NCI-H2029 treated with DMSO at 0.1 percent for 48 hours (cell line): ENCODE measurements around the gene GNA12.

ENCODE experiments used
- DNase-seq: peaks from one replicate; lab custom pipeline; 2025; lab: John Stamatoyannopoulos, UW

GNA12 gene

GRCh38 chr7:2844153-2845033 lies at the start of gene GNA12:
TSS of gene GNA12 (minus strand) at chr7:2844308. CDS start at chr7:2844161, 147 bp downstream.
- peak; percentile 94 for DNase-seq

- no peak for DNase-seq
Observed at GRCh38 chr7:2893411-2893861, 49.3 kb upstream of the GNA12 start.

GRCh38 chr7:2892549-2892948 lies 48.4 kb upstream of the GNA12 start:
- DNase-seq = no peak

GRCh38 chr7:2887816-2888215 lies 43.7 kb upstream of the GNA12 start:
- no peak for DNase-seq

- DNase-seq = peak; percentile 51
Observed at GRCh38 chr7:2886900-2887299, 42.8 kb upstream of the GNA12 start.

- no peak for DNase-seq
Observed at GRCh38 chr7:2886391-2886790, 42.3 kb upstream of the GNA12 start.

- no peak for DNase-seq
Observed at GRCh38 chr7:2884161-2884560, 40.1 kb upstream of the GNA12 start.

GRCh38 chr7:2883101-2883500 lies 39.0 kb upstream of the GNA12 start:
- no peak for DNase-seq

GRCh38 chr7:2882111-2882510 lies 38.0 kb upstream of the GNA12 start:
- no peak for DNase-seq

- no peak for DNase-seq
Observed at GRCh38 chr7:2880874-2881533, 36.9 kb upstream of the GNA12 start.

GRCh38 chr7:2880051-2880450 lies 35.9 kb upstream of the GNA12 start:
- no peak for DNase-seq

- no peak for DNase-seq
Observed at GRCh38 chr7:2879354-2879753, 35.2 kb upstream of the GNA12 start.

- no peak for DNase-seq
Observed at GRCh38 chr7:2878306-2878705, 34.2 kb upstream of the GNA12 start.

- DNase-seq = no peak
Observed at GRCh38 chr7:2876031-2876731, 32.1 kb upstream of the GNA12 start.

GRCh38 chr7:2873686-2874551 lies 29.8 kb upstream of the GNA12 start:
- DNase-seq = no peak

- DNase-seq = peak; percentile 26
Observed at GRCh38 chr7:2873146-2873545, 29.0 kb upstream of the GNA12 start.

GRCh38 chr7:2872296-2872874 lies 28.3 kb upstream of the GNA12 start:
- no peak for DNase-seq

- peak; percentile 29 for DNase-seq
Observed at GRCh38 chr7:2870471-2870931, 26.4 kb upstream of the GNA12 start.

GRCh38 chr7:2869981-2870380 lies 25.9 kb upstream of the GNA12 start:
- no peak for DNase-seq

- no peak for DNase-seq
Observed at GRCh38 chr7:2866601-2867000, 22.5 kb upstream of the GNA12 start.

GRCh38 chr7:2864999-2865670 lies 21.0 kb upstream of the GNA12 start:
- no peak for DNase-seq
